Fibroblast of lung (primary cell): Measurements from ENCODE around the gene LONP1. TPM values are rescaled to one million over a fixed set of nuclear protein-coding genes. Genes with fewer than 3 reads are reported as not detected.
"Not testable (repeated sequence)": the region's sequence is repeated elsewhere in the genome, so short reads cannot be mapped to it uniquely, and the experiment has no call there.

Experiments
- DNase-seq, 2 donors: peaks; one replicate each; pipeline versions ENCODE4 v3.0.0 to v3.0.0-alpha.2; 2010; ENCODE audit warnings: low read depth in 2 of 2
- H2AFZ ChIP-seq: 2 replicates; pipeline ENCODE4 v1.5.1; 2012; ENCODE audit warnings: low read length, control low read depth, inconsistent platforms
- H3K27ac ChIP-seq: 2 replicates; pipeline ENCODE4 v1.5.1; 2011; ENCODE audit warnings: low read length, control low read depth; ENCODE audit not compliant: insufficient read depth
- H3K27me3 ChIP-seq: 2 replicates; pipeline ENCODE4 v1.5.1; 2011; ENCODE audit warnings: mild to moderate bottlenecking, low read length; ENCODE audit not compliant: control insufficient read depth, insufficient read depth
- H3K36me3 ChIP-seq: 2 replicates; pipeline ENCODE4 v1.5.1; 2011; ENCODE audit warnings: low read length; ENCODE audit not compliant: control insufficient read depth, insufficient read depth
- H3K4me1 ChIP-seq: 2 replicates; pipeline ENCODE4 v1.5.1; 2011; ENCODE audit warnings: low read length; ENCODE audit not compliant: control insufficient read depth, insufficient read depth; ENCODE audit errors: extremely low read depth
- H3K4me2 ChIP-seq: 2 replicates; pipeline ENCODE4 v1.5.1; 2011; ENCODE audit warnings: low read length, control low read depth; ENCODE audit not compliant: insufficient read depth; ENCODE audit errors: extremely low read depth
- H3K4me3 ChIP-seq, 4 experiments: fragments of 200-600 bp in 1 of 4; sonication (generic) in 1 of 4; replicated peaks in 1 of 4; 2 replicates each; pipeline ENCODE4 v1.5.1; 2011 to 2016; ENCODE audit warnings: low read length in 4 of 4, low read depth in 3 of 4, mild to moderate bottlenecking in 3 of 4, control low read depth in 2 of 4, inconsistent platforms in 1 of 4, mixed read lengths in 1 of 4; ENCODE audit not compliant: insufficient read depth in 1 of 4; ENCODE audit errors: control extremely low read depth in 1 of 4
- H3K79me2 ChIP-seq: 2 replicates; pipeline ENCODE4 v1.5.1; 2012; ENCODE audit warnings: mild to moderate bottlenecking, low read length, inconsistent platforms; ENCODE audit not compliant: control insufficient read depth, insufficient read depth
- H3K9ac ChIP-seq: 2 replicates; pipeline ENCODE4 v1.5.1; 2011; ENCODE audit warnings: mild to moderate bottlenecking, low read length, control low read depth; ENCODE audit not compliant: insufficient read depth
- H3K9me3 ChIP-seq: 2 replicates; pipeline ENCODE4 v1.5.1; 2012; ENCODE audit warnings: low read depth, low read length; ENCODE audit not compliant: control insufficient read depth, insufficient read depth
- H4K20me1 ChIP-seq: 2 replicates; pipeline ENCODE4 v1.5.1; 2011; ENCODE audit warnings: low read length; ENCODE audit not compliant: control insufficient read depth, insufficient read depth; ENCODE audit errors: extremely low read depth
- CTCF ChIP-seq, 2 donors: IDR thresholded peaks in 1 of 2; conservative IDR thresholded peaks in 1 of 2; 1 replicate in 1 of 2; 2 replicates in 1 of 2; pipeline ENCODE4 v1.5.1; 2011 to 2012; ENCODE audit warnings: low read length in 2 of 2, control low read depth in 1 of 2, inconsistent platforms in 1 of 2, low read depth in 1 of 2, mild to moderate bottlenecking in 1 of 2
- EZH2 ChIP-seq: IDR thresholded peaks from 2 replicates; pipeline ENCODE4 v1.5.1; 2012; ENCODE audit warnings: low read length, control low read depth, mild to moderate bottlenecking; ENCODE audit errors: missing control alignments
- polyA plus RNA-seq, 2 donors: library from polyadenylated mRNA; depleted of rRNA in 1 of 2; stranded (reverse) in 1 of 2; unstranded in 1 of 2; fragments of >200 nt; gene quantifications; 2 replicates each; pipeline ENCODE4 v1.2.1, GENCODE V29; 2011 to 2012; ENCODE audit warnings: missing spikeins in 1 of 2
- total RNA-seq: library from RNA; depleted of rRNA; stranded (reverse); fragments of >200 nt; gene quantifications from 2 replicates; pipeline ENCODE4 v1.2.1, GENCODE V29; 2014

LONP1 gene
- total and polyA plus RNA-seq, 2 donors (not counting 1 experiment from before 2014, with no cell fraction given), result 29.8 to 172 TPM

GRCh38 chr19:5690125-5690954, 29.6 kb downstream of the LONP1 start, which contains the start of gene RPL36:
Gene RPL36 (plus strand): TSS chr19:5690295. CDS start chr19:5690508, 213 bp downstream.
- H3K9ac ChIP-seq, result peak within 1 kb of the TSS; percentile 96
- H3K27ac ChIP-seq, result peak within 1 kb of the TSS; percentile 91
- H2AFZ ChIP-seq, result no peak within 1 kb of the TSS
- peak within 1 kb of the TSS; percentile 72 for H3K4me2 ChIP-seq
- DNase-seq, result peak; percentile 90 to 96
- H3K36me3 ChIP-seq, result peaks cover 32% of the 10 kb centered on the region
- peak within 1 kb of the TSS; percentile 92 to 98 (median 96) for H3K4me3 ChIP-seq
- peaks cover 52% of the 10 kb centered on the region for H3K79me2 ChIP-seq
- TF ChIP-seq CTCF (conservative IDR thresholded peaks at IDR 0.05 in 1 of 2, IDR thresholded peaks at IDR 0.05 in 1 of 2; ENCODE audit: low read depth in 1 of 2, low read length in 2 of 2), result peak; percentile 71 to 88
- no peak for TF ChIP-seq EZH2
- no peaks in the 10 kb centered on the region for H3K9me3 ChIP-seq
- no peaks in the 10 kb centered on the region for H3K27me3 ChIP-seq
- no peaks in the 10 kb centered on the region for H4K20me1 ChIP-seq
- H3K4me1 ChIP-seq, result peaks cover 2% of the 10 kb centered on the region

- H3K4me1 ChIP-seq, H3K27ac ChIP-seq, H3K4me3 ChIP-seq, H4K20me1 ChIP-seq, H3K9ac ChIP-seq, H3K9me3 ChIP-seq, DNase-seq, H3K27me3 ChIP-seq, H3K4me2 ChIP-seq, H2AFZ ChIP-seq: not testable (repeated sequence)
- H3K36me3 ChIP-seq, result peaks cover 20% of the 10 kb centered on the region
- H3K79me2 ChIP-seq, result peaks cover 33% of the 10 kb centered on the region
Observed at GRCh38 chr19:5688262-5688881, 31.6 kb downstream of the LONP1 start.

GRCh38 chr19:5687360-5688198, 32.4 kb downstream of the LONP1 start:
- Histone ChIP-seq H3K9ac (no peak overlapping the region), H3K4me2 (no peak overlapping the region), H3K27me3 (no peaks in the 10 kb centered on the region), H3K27ac (no peak overlapping the region), H3K4me1 (peaks cover 2% of the 10 kb centered on the region), H4K20me1 (no peaks in the 10 kb centered on the region), H3K79me2 (peaks cover 25% of the 10 kb centered on the region), H3K4me3 (peak overlapping the region in 2 of 4 experiments; percentile 19 to 62), H3K36me3 (peaks cover 12% of the 10 kb centered on the region), H2AFZ (peak overlapping the region; percentile 68), H3K9me3 (no peaks in the 10 kb centered on the region)
- TF ChIP-seq EZH2 (no peak), CTCF (conservative IDR thresholded peaks at IDR 0.05 in 1 of 2, IDR thresholded peaks at IDR 0.05 in 1 of 2; ENCODE audit: low read depth in 1 of 2, low read length in 2 of 2) (no peak)
- no peak for DNase-seq
